SK-N-SH (cell line): ENCODE data around the gene MACROD1. TPM values are rescaled to one million over a fixed set of nuclear protein-coding genes. Genes with fewer than 3 reads are reported as not detected.

Source experiments
- CTCF ChIA-PET: fragments of 300-600, 350-600 bp; formaldehyde crosslinking; extraction: SDS; loops from one replicate; lab custom pipeline; 2021; lab: Yijun Ruan, JAX
- POLR2A ChIA-PET: fragments of 350-600 bp; sonication (Branson Sonifier 250); formaldehyde crosslinking; extraction: SDS; loops from one replicate; lab custom pipeline; 2020; ENCODE audit warnings: antibody characterized with exemption, inconsistent platforms; lab: Yijun Ruan, JAX
- DNase-seq: peaks from one replicate; pipeline ENCODE4 v3.0.0; 2012
- H2AFZ ChIP-seq: fragments of 200-600 bp; sonication (generic); 2 replicates; pipeline ENCODE4 v1.8.1; 2016; ENCODE audit warnings: antibody characterized with exemption, mild to moderate bottlenecking, low read depth
- H3F3A ChIP-seq: fragments of 200-600 bp; sonication (generic); replicated peaks from 2 replicates; pipeline ENCODE3; 2016; ENCODE audit warnings: antibody characterized with exemption, mild to moderate bottlenecking; ENCODE audit not compliant: insufficient read depth
- H3K27ac ChIP-seq, 2 experiments: fragments of 200-500 bp in 1 of 2; fragments of 200-600 bp in 1 of 2; sonication (Bioruptor generic) in 1 of 2; sonication (generic), shearing (Covaris generic) in 1 of 2; 2 replicates each; pipeline versions ENCODE4 v1.5.1 to v1.6.1; 2014 to 2016; ENCODE audit warnings: low read depth in 2 of 2, inconsistent platforms in 1 of 2, low read length in 1 of 2, mild to moderate bottlenecking in 1 of 2, mixed read lengths in 1 of 2
- H3K27me3 ChIP-seq: fragments of 200-600 bp; sonication (generic), shearing (Covaris generic); 2 replicates; pipeline ENCODE4 v1.6.1; 2016; ENCODE audit warnings: mixed run types; ENCODE audit not compliant: insufficient read depth
- H3K36me3 ChIP-seq, 2 experiments: fragments of 200-500 bp in 1 of 2; fragments of 200-600 bp in 1 of 2; sonication (Bioruptor generic) in 1 of 2; sonication (generic) in 1 of 2; replicated peaks in 1 of 2; 2 replicates each; pipeline versions ENCODE3 to v1.5.1; 2014 to 2016; ENCODE audit warnings: low read length in 1 of 2, mild to moderate bottlenecking in 1 of 2; ENCODE audit not compliant: insufficient read depth in 2 of 2, control insufficient read depth in 1 of 2
- H3K4me1 ChIP-seq, 2 experiments: fragments of 200-500 bp in 1 of 2; fragments of 200-600 bp in 1 of 2; sonication (Bioruptor generic) in 1 of 2; sonication (generic), shearing (Covaris generic) in 1 of 2; 2 replicates each; pipeline versions ENCODE4 v1.5.1 to v1.6.1; 2014 to 2016; ENCODE audit warnings: low read depth in 1 of 2, low read length in 1 of 2, mixed run types in 1 of 2; ENCODE audit not compliant: insufficient read depth in 2 of 2, control insufficient read depth in 1 of 2
- H3K4me2 ChIP-seq: fragments of 200-600 bp; sonication (generic), shearing (Covaris generic); 2 replicates; pipeline ENCODE4 v1.6.1; 2017; ENCODE audit warnings: mixed run types
- H3K4me3 ChIP-seq, 2 experiments: fragments of 200-500 bp in 1 of 2; fragments of 200-600 bp in 1 of 2; sonication (Bioruptor generic) in 1 of 2; sonication (generic), shearing (Covaris generic) in 1 of 2; 2 replicates each; pipeline versions ENCODE4 v1.5.1 to v1.8.1; 2014 to 2016; ENCODE audit warnings: low read depth in 2 of 2, inconsistent platforms in 1 of 2, low read length in 1 of 2, mild to moderate bottlenecking in 1 of 2, mixed read lengths in 1 of 2, moderate library complexity in 1 of 2
- H3K79me2 ChIP-seq: fragments of 200-600 bp; sonication (generic); 2 replicates; pipeline ENCODE4 v1.8.1; 2017; ENCODE audit warnings: mild to moderate bottlenecking; ENCODE audit not compliant: insufficient read depth
- H3K9ac ChIP-seq: fragments of 200-600 bp; sonication (generic); 2 replicates; pipeline ENCODE4 v1.6.1; 2017; ENCODE audit warnings: mixed run types
- H3K9me2 ChIP-seq: fragments of 200-600 bp; sonication (generic); 2 replicates; pipeline ENCODE4 v1.6.1; 2017; ENCODE audit warnings: mixed run types
- H3K9me3 ChIP-seq: fragments of 200-600 bp; sonication (generic); 2 replicates; pipeline ENCODE4 v1.6.1; 2017; ENCODE audit warnings: mixed run types, mild to moderate bottlenecking, moderate library complexity
- H4K20me1 ChIP-seq: fragments of 200-600 bp; sonication (generic); 2 replicates; pipeline ENCODE4 v1.6.1; 2017; ENCODE audit warnings: mild to moderate bottlenecking, mixed run types; ENCODE audit not compliant: insufficient read depth
- CHD2 ChIP-seq: fragments of 150-350 bp; IDR thresholded peaks from 2 replicates; pipeline ENCODE4 v1.6.1; 2018; ENCODE audit warnings: low read length; ENCODE audit not compliant: partially characterized antibody
- ELF1 ChIP-seq: IDR thresholded peaks from 2 replicates; pipeline ENCODE4 v1.4.0; 2012
- EZH2phosphoT487 ChIP-seq: fragments of 200-600 bp; sonication (generic); IDR thresholded peaks from 2 replicates; pipeline ENCODE4 v1.6.1; 2017; ENCODE audit warnings: low read depth, mixed run types, mild to moderate bottlenecking, antibody characterized with exemption, moderate library complexity, borderline replicate concordance
- FOSL2 ChIP-seq: IDR thresholded peaks from 2 replicates; pipeline ENCODE4 v1.4.0; 2012; ENCODE audit warnings: low read depth, mild to moderate bottlenecking, moderate library complexity, borderline replicate concordance
- FOXM1 ChIP-seq: IDR thresholded peaks from 2 replicates; pipeline ENCODE4 v1.4.0; 2012; ENCODE audit warnings: low read depth, mild to moderate bottlenecking
- GABPA ChIP-seq: IDR thresholded peaks from 2 replicates; pipeline ENCODE4 v1.4.0; 2012; ENCODE audit warnings: low read depth, mild to moderate bottlenecking
- JUND ChIP-seq: IDR thresholded peaks from 2 replicates; pipeline ENCODE4 v1.4.0; 2012
- MEF2A ChIP-seq: IDR thresholded peaks from 2 replicates; pipeline ENCODE4 v1.4.0; 2012; ENCODE audit warnings: low read depth, borderline replicate concordance
- MXI1 ChIP-seq: IDR thresholded peaks from 2 replicates; pipeline ENCODE4 v1.6.1; 2012; ENCODE audit warnings: mild to moderate bottlenecking, low read depth, low read length, improper control_type of control experiment
- NRF1 ChIP-seq: IDR thresholded peaks from 2 replicates; pipeline ENCODE4 v1.6.1; 2012; ENCODE audit warnings: low read depth, mild to moderate bottlenecking, low read length
- PBX3 ChIP-seq: IDR thresholded peaks from 2 replicates; pipeline ENCODE4; 2012
- POLR2AphosphoS5 ChIP-seq: IDR thresholded peaks from 2 replicates; pipeline ENCODE4 v1.6.1; 2012; ENCODE audit warnings: low read depth, low read length
- RAD21 ChIP-seq: IDR thresholded peaks from 2 replicates; pipeline ENCODE4 v1.6.1; 2012; ENCODE audit warnings: mild to moderate bottlenecking, low read length
- RCOR1 ChIP-seq: fragments of 150-350 bp; IDR thresholded peaks from 2 replicates; pipeline ENCODE4 v1.6.1; 2017; ENCODE audit warnings: antibody characterized with exemption, low read length
- RFX5 ChIP-seq: IDR thresholded peaks from 2 replicates; pipeline ENCODE4 v1.6.1; 2012; ENCODE audit warnings: mild to moderate bottlenecking, improper control_type of control experiment, low read length
- RXRA ChIP-seq: IDR thresholded peaks from 2 replicates; pipeline ENCODE4 v1.4.0; 2012; ENCODE audit warnings: low read depth, mild to moderate bottlenecking, borderline replicate concordance
- TAF1 ChIP-seq: IDR thresholded peaks from 2 replicates; pipeline ENCODE4 v1.6.1; 2012; ENCODE audit warnings: low read depth, mild to moderate bottlenecking, low read length, moderate library complexity, borderline replicate concordance
- TEAD4 ChIP-seq: IDR thresholded peaks from 2 replicates; pipeline ENCODE4 v1.4.0; 2012; ENCODE audit warnings: mild to moderate bottlenecking, borderline replicate concordance; ENCODE audit not compliant: insufficient read depth
- WGBS: methylation state at CpG from one replicate; pipeline ENCODE4 v1.1.6; 2017; ENCODE audit warnings: low lambda C conversion rate; 5-methylcytosine and 5-hydroxymethylcytosine counted together
- polyA plus RNA-seq, 3 experiments: library from polyadenylated mRNA; depleted of rRNA; stranded (reverse); fragments of >200 nt; gene quantifications; 2 replicates each; pipeline ENCODE4 v1.2.3, GENCODE V29; 2012
- TF ChIP-seq, protein P1 (sequence below): fragments of 150-350 bp; IDR thresholded peaks from 2 replicates; pipeline ENCODE4 v1.6.1; 2016; ENCODE audit warnings: mild to moderate bottlenecking, low read depth, low read length
- TF ChIP-seq, protein P2 (sequence below): IDR thresholded peaks from 2 replicates; pipeline ENCODE4 v1.6.1; 2012; ENCODE audit warnings: mild to moderate bottlenecking, low read depth, low read length, moderate library complexity

Gene MACROD1
- polyA plus RNA-seq, 1 of the 3 experiments (the other 2 are of a cell fraction) = 49.1 TPM

GRCh38 chr11:63958008-63958407 is 207.9 kb downstream of the MACROD1 start:
- Histone ChIP-seq H3K4me3 (no peak overlapping the region), H3K9ac (no peak overlapping the region), H3K79me2 (no peaks in the 10 kb centered on the region), H3K36me3 (peaks cover 8 to 37% of the 10 kb centered on the region in 2 experiments), H4K20me1 (no peaks in the 10 kb centered on the region), H3K4me1 (peaks cover 0 to 16% of the 10 kb centered on the region in 2 experiments; a peak in 1 of 4 replicates), H3F3A (no peaks in the 10 kb centered on the region), H3K9me3 (no peaks in the 10 kb centered on the region), H3K9me2 (no peaks in the 10 kb centered on the region), H3K27ac (no peak overlapping the region), H3K27me3 (no peaks in the 10 kb centered on the region), H2AFZ (no peak overlapping the region), H3K4me2 (no peak overlapping the region)
- ChIA-PET POLR2A (no interaction called here), CTCF (interaction anchor here (0.6 to 7.1 kb wide), 4 partner anchors 12 to 195 kb away, joined by 3 to 41 read pairs (median 3); no protein-coding TSS in a partner anchor)
- DNase-seq = no peak
- TF ChIP-seq, protein P1, sequence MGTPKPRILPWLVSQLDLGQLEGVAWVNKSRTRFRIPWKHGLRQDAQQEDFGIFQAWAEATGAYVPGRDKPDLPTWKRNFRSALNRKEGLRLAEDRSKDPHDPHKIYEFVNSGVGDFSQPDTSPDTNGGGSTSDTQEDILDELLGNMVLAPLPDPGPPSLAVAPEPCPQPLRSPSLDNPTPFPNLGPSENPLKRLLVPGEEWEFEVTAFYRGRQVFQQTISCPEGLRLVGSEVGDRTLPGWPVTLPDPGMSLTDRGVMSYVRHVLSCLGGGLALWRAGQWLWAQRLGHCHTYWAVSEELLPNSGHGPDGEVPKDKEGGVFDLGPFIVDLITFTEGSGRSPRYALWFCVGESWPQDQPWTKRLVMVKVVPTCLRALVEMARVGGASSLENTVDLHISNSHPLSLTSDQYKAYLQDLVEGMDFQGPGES = no peak
- TF ChIP-seq RAD21 (no peak), PBX3 (no peak), FOSL2 (no peak), MXI1 (no peak), CHD2 (no peak), RFX5 (no peak), NRF1 (no peak), JUND (no peak), ELF1 (no peak), MEF2A (no peak), RXRA (no peak), EZH2phosphoT487 (no peak), GABPA (no peak), POLR2AphosphoS5 (no peak), RCOR1 (no peak), TEAD4 (no peak), FOXM1 (no peak), TAF1 (no peak)
- TF ChIP-seq, protein P2, sequence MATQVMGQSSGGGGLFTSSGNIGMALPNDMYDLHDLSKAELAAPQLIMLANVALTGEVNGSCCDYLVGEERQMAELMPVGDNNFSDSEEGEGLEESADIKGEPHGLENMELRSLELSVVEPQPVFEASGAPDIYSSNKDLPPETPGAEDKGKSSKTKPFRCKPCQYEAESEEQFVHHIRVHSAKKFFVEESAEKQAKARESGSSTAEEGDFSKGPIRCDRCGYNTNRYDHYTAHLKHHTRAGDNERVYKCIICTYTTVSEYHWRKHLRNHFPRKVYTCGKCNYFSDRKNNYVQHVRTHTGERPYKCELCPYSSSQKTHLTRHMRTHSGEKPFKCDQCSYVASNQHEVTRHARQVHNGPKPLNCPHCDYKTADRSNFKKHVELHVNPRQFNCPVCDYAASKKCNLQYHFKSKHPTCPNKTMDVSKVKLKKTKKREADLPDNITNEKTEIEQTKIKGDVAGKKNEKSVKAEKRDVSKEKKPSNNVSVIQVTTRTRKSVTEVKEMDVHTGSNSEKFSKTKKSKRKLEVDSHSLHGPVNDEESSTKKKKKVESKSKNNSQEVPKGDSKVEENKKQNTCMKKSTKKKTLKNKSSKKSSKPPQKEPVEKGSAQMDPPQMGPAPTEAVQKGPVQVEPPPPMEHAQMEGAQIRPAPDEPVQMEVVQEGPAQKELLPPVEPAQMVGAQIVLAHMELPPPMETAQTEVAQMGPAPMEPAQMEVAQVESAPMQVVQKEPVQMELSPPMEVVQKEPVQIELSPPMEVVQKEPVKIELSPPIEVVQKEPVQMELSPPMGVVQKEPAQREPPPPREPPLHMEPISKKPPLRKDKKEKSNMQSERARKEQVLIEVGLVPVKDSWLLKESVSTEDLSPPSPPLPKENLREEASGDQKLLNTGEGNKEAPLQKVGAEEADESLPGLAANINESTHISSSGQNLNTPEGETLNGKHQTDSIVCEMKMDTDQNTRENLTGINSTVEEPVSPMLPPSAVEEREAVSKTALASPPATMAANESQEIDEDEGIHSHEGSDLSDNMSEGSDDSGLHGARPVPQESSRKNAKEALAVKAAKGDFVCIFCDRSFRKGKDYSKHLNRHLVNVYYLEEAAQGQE = no peak
- 100% methylated on average over 4 of the region's 5 CpGs for WGBS
